HG03469 (cell line): ENCODE results near the gene ARMC5.
"Not testable (repeated sequence)": the region's sequence is repeated elsewhere in the genome, so short reads cannot be mapped to it uniquely, and the experiment has no call there.

Experiments
- ATAC-seq: cut with Tn5 transposase; IDR thresholded peaks from one replicate; pipeline ENCODE4 v1.9.1; 2021; ENCODE audit warnings: mild to moderate bottlenecking, moderate library complexity, moderate number of reproducible peaks; ENCODE audit not compliant: unreplicated experiment

Gene ARMC5

GRCh38 chr16:31476303-31477219, 17.3 kb downstream of the ARMC5 start:
- ATAC-seq: no peak

- ATAC-seq: no peak
Measured at GRCh38 chr16:31477220-31478216, 18.2 kb downstream of the ARMC5 start.

- no peak for ATAC-seq
Measured at GRCh38 chr16:31478956-31479355, 19.7 kb downstream of the ARMC5 start.

GRCh38 chr16:31479751-31480150, 20.4 kb downstream of the ARMC5 start:
- ATAC-seq: no peak

- no peak for ATAC-seq
Measured at GRCh38 chr16:31480851-31481536, 21.7 kb downstream of the ARMC5 start.

- ATAC-seq: no peak
Measured at GRCh38 chr16:31483081-31483480, 23.8 kb downstream of the ARMC5 start, which contains the start of gene SLC5A2. Gene SLC5A2 (plus strand): TSS chr16:31483123. CDS start chr16:31483137, 14 bp downstream.

GRCh38 chr16:31484048-31484447, 24.7 kb downstream of the ARMC5 start:
- ATAC-seq: not testable (repeated sequence)

GRCh38 chr16:31484491-31485171, 25.3 kb downstream of the ARMC5 start:
- no peak for ATAC-seq

- ATAC-seq: no peak
Measured at GRCh38 chr16:31485571-31485970, 26.3 kb downstream of the ARMC5 start.

- no peak for ATAC-seq
Measured at GRCh38 chr16:31486045-31486444, 26.7 kb downstream of the ARMC5 start.

GRCh38 chr16:31487071-31487719, 27.9 kb downstream of the ARMC5 start:
- ATAC-seq: no peak

- peak; percentile 59 for ATAC-seq
Measured at GRCh38 chr16:31487720-31488467, 28.6 kb downstream of the ARMC5 start.

GRCh38 chr16:31488468-31489297, 29.4 kb downstream of the ARMC5 start:
- no peak for ATAC-seq

GRCh38 chr16:31489298-31489564, 29.9 kb downstream of the ARMC5 start:
- no peak for ATAC-seq

- ATAC-seq: no peak
Measured at GRCh38 chr16:31489616-31490584, 30.6 kb downstream of the ARMC5 start.

- ATAC-seq: no peak
Measured at GRCh38 chr16:31491778-31492418, 32.6 kb downstream of the ARMC5 start.
